Neural cell (in vitro differentiated cells): ENCODE measurements around the gene PSORS1C2. TPM values are rescaled to one million over a fixed set of nuclear protein-coding genes. Genes with fewer than 3 reads are reported as not detected.
A peak's percentile ranks its signal among the peaks of the same experiment; 100 is the strongest.

Experiments
- H2AFZ ChIP-seq: fragments of 200-600, 300-800 bp; sonication (generic), shearing (Covaris generic); 2 replicates; pipeline ENCODE4 v1.6.0; 2014; ENCODE audit warnings: low read depth, mild to moderate bottlenecking, antibody characterized with exemption, low read length, moderate library complexity
- H3F3A ChIP-seq: fragments of 200-600 bp; shearing (Covaris generic); 2 replicates; pipeline ENCODE4 v1.6.1; 2016; ENCODE audit warnings: mild to moderate bottlenecking, moderate library complexity, mixed read lengths, antibody characterized with exemption, low read length; ENCODE audit not compliant: insufficient read depth, poor library complexity, severe bottlenecking
- H3K27ac ChIP-seq: fragments of 200-600, 300-800 bp; sonication (generic), shearing (Covaris generic); 2 replicates; pipeline ENCODE4 v1.5.1; 2014; ENCODE audit warnings: mild to moderate bottlenecking, low read length, moderate library complexity
- H3K27me3 ChIP-seq: fragments of 300-800, 200-600 bp; sonication (generic), shearing (Covaris generic); 2 replicates; pipeline ENCODE4 v1.6.0; 2014; ENCODE audit warnings: mild to moderate bottlenecking, low read depth, low read length, moderate library complexity; ENCODE audit not compliant: insufficient read depth
- H3K36me3 ChIP-seq: fragments of 300-800, 200-600 bp; sonication (generic), shearing (Covaris generic); 2 replicates; pipeline ENCODE4 v1.5.1; 2014; ENCODE audit warnings: mild to moderate bottlenecking, antibody characterized with exemption, low read length, moderate library complexity; ENCODE audit not compliant: insufficient read depth
- H3K4me2 ChIP-seq: fragments of 300-800, 200-600 bp; sonication (generic), shearing (Covaris generic); 2 replicates; pipeline ENCODE4 v1.6.0; 2014; ENCODE audit warnings: mild to moderate bottlenecking, low read length
- H3K4me3 ChIP-seq: fragments of 300-800, 200-600 bp; sonication (generic), shearing (Covaris generic); 2 replicates; pipeline ENCODE4 v1.5.1; 2014; ENCODE audit warnings: mild to moderate bottlenecking, low read length, moderate library complexity
- H3K79me2 ChIP-seq: fragments of 200-600 bp; shearing (Covaris generic); replicated peaks from 2 replicates; pipeline ENCODE4 v1.6.0; 2014; ENCODE audit warnings: mild to moderate bottlenecking, low read length, moderate library complexity; ENCODE audit not compliant: insufficient read depth
- H3K9ac ChIP-seq: fragments of 300-800, 200-600 bp; sonication (generic), shearing (Covaris generic); 2 replicates; pipeline ENCODE4 v1.6.1; 2016; ENCODE audit warnings: mild to moderate bottlenecking, low read length, mixed read lengths
- H3K9me2 ChIP-seq: fragments of 200-600 bp; shearing (Covaris generic); 2 replicates; pipeline ENCODE4 v1.6.1; 2016; ENCODE audit warnings: mild to moderate bottlenecking, low read length, mixed read lengths; ENCODE audit not compliant: insufficient read depth
- H3K9me3 ChIP-seq: fragments of 200-600, 300-800 bp; sonication (generic), shearing (Covaris generic); 2 replicates; pipeline ENCODE4 v1.6.1; 2016; ENCODE audit warnings: mild to moderate bottlenecking, mixed run types, low read length, moderate library complexity, mixed read lengths
- H4K20me1 ChIP-seq: fragments of 200-600 bp; shearing (Covaris generic); 2 replicates; pipeline ENCODE4 v1.6.1; 2016; ENCODE audit warnings: mild to moderate bottlenecking, mixed run types; ENCODE audit not compliant: insufficient read depth
- CTCF ChIP-seq: fragments of 450-650 bp; IDR thresholded peaks from 2 replicates; pipeline ENCODE4 v1.5.1; 2014; ENCODE audit warnings: antibody characterized with exemption, mild to moderate bottlenecking, moderate library complexity; ENCODE audit not compliant: poor library complexity, severe bottlenecking
- EP300 ChIP-seq: fragments of 450-650 bp; conservative IDR thresholded peaks from 2 replicates; pipeline ENCODE4 v1.6.1; 2014; ENCODE audit warnings: antibody characterized with exemption, mild to moderate bottlenecking, moderate library complexity; ENCODE audit not compliant: poor library complexity, severe bottlenecking
- EZH2 ChIP-seq: fragments of 200-600, 300-800 bp; shearing (Covaris generic), sonication (generic); IDR thresholded peaks from 2 replicates; pipeline ENCODE4 v1.6.1; 2014; ENCODE audit warnings: antibody characterized with exemption, low read length, borderline replicate concordance, mild to moderate bottlenecking; ENCODE audit not compliant: insufficient read depth, poor library complexity, severe bottlenecking
- MXI1 ChIP-seq: fragments of 450-650 bp; conservative IDR thresholded peaks from 2 replicates; pipeline ENCODE4 v1.6.1; 2014; ENCODE audit warnings: antibody characterized with exemption, mild to moderate bottlenecking; ENCODE audit not compliant: poor library complexity, severe bottlenecking
- POLR2AphosphoS5 ChIP-seq: IDR thresholded peaks from 2 replicates; pipeline ENCODE4 v1.6.1; 2012
- RAD21 ChIP-seq: fragments of 450-650 bp; conservative IDR thresholded peaks from 2 replicates; pipeline ENCODE4 v1.6.1; 2014; ENCODE audit warnings: antibody characterized with exemption, mild to moderate bottlenecking, moderate library complexity
- SMC3 ChIP-seq: fragments of 450-650 bp; conservative IDR thresholded peaks from 2 replicates; pipeline ENCODE4 v1.6.1; 2014; ENCODE audit warnings: antibody characterized with exemption, mild to moderate bottlenecking, moderate library complexity; ENCODE audit not compliant: poor library complexity
- TAF1 ChIP-seq: IDR thresholded peaks from 2 replicates; pipeline ENCODE4 v1.6.1; 2012; ENCODE audit warnings: low read depth
- polyA plus RNA-seq: library from polyadenylated mRNA; depleted of rRNA; stranded (reverse); fragments of >200 nt; gene quantifications from 2 replicates; pipeline ENCODE4 v1.2.3, GENCODE V29; 2014
- TF ChIP-seq, protein P1 (sequence below): IDR thresholded peaks from 2 replicates; pipeline ENCODE4 v1.6.1; 2012; ENCODE audit warnings: borderline replicate concordance

Gene PSORS1C2
- polyA plus RNA-seq, 1 donor from 2014 or later, result not detected

GRCh38 chr6:31158140-31158862, 19.4 kb upstream of the PSORS1C2 start, which contains the start of gene TCF19:
TSS of gene TCF19 (plus strand) at chr6:31158589. CDS start at chr6:31159470, 881 bp downstream.
- Histone ChIP-seq H2AFZ (peak within 1 kb of the TSS; percentile 89), H3K4me2 (peak within 1 kb of the TSS; percentile 79), H3K9me2 (no peaks in the 10 kb centered on the region), H4K20me1 (no peaks in the 10 kb centered on the region), H3F3A (no peaks in the 10 kb centered on the region), H3K36me3 (no peaks in the 10 kb centered on the region), H3K4me3 (peak within 1 kb of the TSS; percentile 86), H3K9ac (peak within 1 kb of the TSS; percentile 71), H3K27me3 (peaks cover 6% of the 10 kb centered on the region), H3K9me3 (no peaks in the 10 kb centered on the region), H3K79me2 (no peaks in the 10 kb centered on the region), H3K27ac (peak within 1 kb of the TSS; percentile 40)
- TF ChIP-seq SMC3 (no peak), EZH2 (no peak), POLR2AphosphoS5 (peak; percentile 52), MXI1 (peak; percentile 72), CTCF (no peak), RAD21 (no peak), EP300 (peak; percentile 7)

GRCh38 chr6:31157513-31158139, 18.8 kb upstream of the PSORS1C2 start, which contains the start of gene CCHCR1:
TSS of gene CCHCR1 (minus strand) at chr6:31157802. CDS start at chr6:31157600, 202 bp downstream.
- H3K9me3 ChIP-seq, result no peaks in the 10 kb centered on the region
- H4K20me1 ChIP-seq, result no peaks in the 10 kb centered on the region
- H3K9ac ChIP-seq, result peak within 1 kb of the TSS; percentile 71
- peak within 1 kb of the TSS; percentile 40 for H3K27ac ChIP-seq
- H3K4me2 ChIP-seq, result peak within 1 kb of the TSS; percentile 79
- TF ChIP-seq TAF1 (no peak), CTCF (no peak)
- no peaks in the 10 kb centered on the region for H3K36me3 ChIP-seq
- peak within 1 kb of the TSS; percentile 86 for H3K4me3 ChIP-seq
- H3F3A ChIP-seq, result no peaks in the 10 kb centered on the region
- no peaks in the 10 kb centered on the region for H3K9me2 ChIP-seq
- peaks cover 6% of the 10 kb centered on the region for H3K27me3 ChIP-seq
- no peaks in the 10 kb centered on the region for H3K79me2 ChIP-seq
- peak within 1 kb of the TSS; percentile 89 for H2AFZ ChIP-seq

GRCh38 chr6:31156641-31157040, 17.8 kb upstream of the PSORS1C2 start:
- H3K4me2 ChIP-seq, result no peak overlapping the region
- peaks cover 6% of the 10 kb centered on the region for H3K27me3 ChIP-seq
- no peak overlapping the region for H3K27ac ChIP-seq
- no peaks in the 10 kb centered on the region for H4K20me1 ChIP-seq
- H3K36me3 ChIP-seq, result no peaks in the 10 kb centered on the region
- H3K9ac ChIP-seq, result no peak overlapping the region
- H3F3A ChIP-seq, result no peaks in the 10 kb centered on the region
- H3K9me3 ChIP-seq, result no peaks in the 10 kb centered on the region
- H3K9me2 ChIP-seq, result no peaks in the 10 kb centered on the region
- no peak for TF ChIP-seq RAD21
- TF ChIP-seq, protein P1, sequence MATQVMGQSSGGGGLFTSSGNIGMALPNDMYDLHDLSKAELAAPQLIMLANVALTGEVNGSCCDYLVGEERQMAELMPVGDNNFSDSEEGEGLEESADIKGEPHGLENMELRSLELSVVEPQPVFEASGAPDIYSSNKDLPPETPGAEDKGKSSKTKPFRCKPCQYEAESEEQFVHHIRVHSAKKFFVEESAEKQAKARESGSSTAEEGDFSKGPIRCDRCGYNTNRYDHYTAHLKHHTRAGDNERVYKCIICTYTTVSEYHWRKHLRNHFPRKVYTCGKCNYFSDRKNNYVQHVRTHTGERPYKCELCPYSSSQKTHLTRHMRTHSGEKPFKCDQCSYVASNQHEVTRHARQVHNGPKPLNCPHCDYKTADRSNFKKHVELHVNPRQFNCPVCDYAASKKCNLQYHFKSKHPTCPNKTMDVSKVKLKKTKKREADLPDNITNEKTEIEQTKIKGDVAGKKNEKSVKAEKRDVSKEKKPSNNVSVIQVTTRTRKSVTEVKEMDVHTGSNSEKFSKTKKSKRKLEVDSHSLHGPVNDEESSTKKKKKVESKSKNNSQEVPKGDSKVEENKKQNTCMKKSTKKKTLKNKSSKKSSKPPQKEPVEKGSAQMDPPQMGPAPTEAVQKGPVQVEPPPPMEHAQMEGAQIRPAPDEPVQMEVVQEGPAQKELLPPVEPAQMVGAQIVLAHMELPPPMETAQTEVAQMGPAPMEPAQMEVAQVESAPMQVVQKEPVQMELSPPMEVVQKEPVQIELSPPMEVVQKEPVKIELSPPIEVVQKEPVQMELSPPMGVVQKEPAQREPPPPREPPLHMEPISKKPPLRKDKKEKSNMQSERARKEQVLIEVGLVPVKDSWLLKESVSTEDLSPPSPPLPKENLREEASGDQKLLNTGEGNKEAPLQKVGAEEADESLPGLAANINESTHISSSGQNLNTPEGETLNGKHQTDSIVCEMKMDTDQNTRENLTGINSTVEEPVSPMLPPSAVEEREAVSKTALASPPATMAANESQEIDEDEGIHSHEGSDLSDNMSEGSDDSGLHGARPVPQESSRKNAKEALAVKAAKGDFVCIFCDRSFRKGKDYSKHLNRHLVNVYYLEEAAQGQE, result no peak
- no peak for TF ChIP-seq SMC3
- no peak for TF ChIP-seq EZH2
- no peak for TF ChIP-seq EP300
- TF ChIP-seq TAF1, result no peak
- no peak for TF ChIP-seq POLR2AphosphoS5
- TF ChIP-seq MXI1, result no peak
- TF ChIP-seq CTCF, result no peak
- no peak overlapping the region for H2AFZ ChIP-seq
- no peak overlapping the region for H3K4me3 ChIP-seq
- no peaks in the 10 kb centered on the region for H3K79me2 ChIP-seq
